NCI-H345 (cell line): ENCODE results near the gene SLC22A12.
"Not testable (repeated sequence)": the region's sequence is repeated elsewhere in the genome, so short reads cannot be mapped to it uniquely, and the experiment has no call there.

Experiments
- DNase-seq: peaks from one replicate; lab custom pipeline; 2025; lab: John Stamatoyannopoulos, UW

SLC22A12 gene

DNA sequence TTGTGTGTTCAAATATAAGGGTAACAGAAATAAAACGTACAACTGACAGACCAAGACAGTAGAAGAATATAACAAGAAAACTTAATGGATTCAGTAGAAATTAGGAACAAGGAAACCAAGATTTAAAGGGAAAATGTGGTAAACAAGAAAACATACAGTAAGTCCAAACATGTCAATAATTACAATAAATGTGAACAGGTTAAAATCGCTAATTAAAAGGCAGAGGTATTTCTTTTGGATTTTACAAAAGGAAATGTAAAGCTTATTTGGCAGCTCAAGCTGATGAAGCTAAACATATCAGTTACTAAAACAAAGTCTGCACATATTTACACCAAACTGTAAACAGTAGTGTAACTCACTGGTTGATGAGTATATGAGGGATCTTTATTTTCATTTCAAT is 2.3 kb upstream of the SLC22A12 start:
- no peak for DNase-seq

GRCh38 chr11:64591257-64592233 is 525 bp downstream of the SLC22A12 start:
- no peak for DNase-seq

GRCh38 chr11:64592234-64592615 is 1.2 kb downstream of the SLC22A12 start:
- DNase-seq: no peak

- DNase-seq: no peak
Observed at GRCh38 chr11:64592656-64593055, 1.6 kb downstream of the SLC22A12 start.

GRCh38 chr11:64593156-64594105 is 2.4 kb downstream of the SLC22A12 start:
- no peak for DNase-seq

- DNase-seq: no peak
Observed at GRCh38 chr11:64594159-64594939, 3.3 kb downstream of the SLC22A12 start.

GRCh38 chr11:64595922-64596321 is 4.9 kb downstream of the SLC22A12 start:
- DNase-seq: not testable (repeated sequence)

- DNase-seq: no peak
Observed at GRCh38 chr11:64597671-64598101, 6.7 kb downstream of the SLC22A12 start.

DNA sequence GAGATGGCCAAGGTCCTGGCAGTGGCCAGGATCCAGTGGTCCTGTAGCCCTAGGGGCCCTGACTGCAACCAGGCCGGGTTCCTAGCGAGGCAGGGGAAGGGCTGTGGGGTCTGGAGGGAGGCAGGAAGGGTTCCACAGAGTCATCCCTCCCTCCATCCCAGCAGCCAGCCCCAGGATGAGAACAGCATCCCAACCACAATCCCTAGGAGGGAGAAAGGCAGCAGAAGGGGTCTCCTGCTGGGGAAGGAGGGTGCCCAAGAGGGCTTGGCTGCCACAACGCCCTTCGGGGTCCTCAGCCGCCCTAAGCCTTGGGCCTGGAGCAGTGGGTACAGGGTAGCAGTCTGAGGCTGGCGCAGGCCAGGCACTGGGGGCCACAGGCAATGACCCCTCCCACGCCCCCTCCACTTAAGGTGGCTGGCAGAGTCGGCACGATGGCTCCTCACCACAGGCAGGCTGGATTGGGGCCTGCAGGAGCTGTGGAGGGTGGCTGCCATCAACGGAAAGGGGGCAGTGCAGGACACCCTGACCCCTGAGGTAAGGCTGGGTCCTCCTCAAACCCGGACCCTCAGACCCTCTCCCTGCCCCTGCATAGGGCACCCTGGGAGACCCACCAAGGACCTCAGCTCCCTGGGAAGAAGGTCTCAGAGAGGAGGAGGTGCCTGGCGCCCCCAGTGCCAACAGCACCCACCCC is 7.2 kb downstream of the SLC22A12 start:
- DNase-seq: no peak

- DNase-seq: no peak
Observed at GRCh38 chr11:64598797-64599697, 8.0 kb downstream of the SLC22A12 start.

- no peak for DNase-seq
Observed at GRCh38 chr11:64599698-64600211, 8.7 kb downstream of the SLC22A12 start.

GRCh38 chr11:64600281-64600992 is 9.4 kb downstream of the SLC22A12 start:
- no peak for DNase-seq

DNA sequence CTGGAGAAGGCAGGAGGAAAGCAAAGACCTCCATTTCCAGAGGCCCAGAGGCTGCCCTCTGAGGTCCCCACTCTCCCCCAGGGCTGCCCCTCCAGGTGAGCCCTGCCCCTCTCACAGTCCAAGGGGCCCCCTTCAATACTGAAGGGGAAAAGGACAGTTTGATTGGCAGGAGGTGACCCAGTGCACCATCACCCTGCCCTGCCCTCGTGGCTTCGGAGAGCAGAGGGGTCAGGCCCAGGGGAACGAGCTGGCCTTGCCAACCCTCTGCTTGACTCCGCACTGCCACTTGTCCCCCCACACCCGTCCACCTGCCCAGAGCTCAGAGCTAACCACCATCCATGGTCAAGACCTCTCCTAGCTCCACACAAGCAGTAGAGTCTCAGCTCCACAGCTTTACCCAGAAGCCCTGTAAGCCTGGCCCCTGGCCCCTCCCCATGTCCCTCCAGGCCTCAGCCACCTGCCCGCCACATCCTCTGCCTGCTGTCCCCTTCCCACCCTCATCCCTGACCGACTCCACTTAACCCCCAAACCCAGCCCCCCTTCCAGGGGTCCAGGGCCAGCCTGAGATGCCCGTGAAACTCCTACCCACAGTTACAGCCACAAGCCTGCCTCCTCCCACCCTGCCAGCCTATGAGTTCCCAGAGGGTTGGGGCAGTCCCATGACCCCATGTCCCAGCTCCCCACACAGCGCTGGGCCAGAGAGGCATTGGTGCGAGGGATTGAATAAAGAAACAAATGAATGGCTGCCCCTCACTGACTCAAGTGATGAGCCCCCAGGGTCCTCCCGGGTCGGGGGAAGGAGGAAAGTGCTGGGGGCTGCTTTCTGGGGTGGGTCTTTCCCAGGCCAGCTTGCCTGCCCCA is 10.8 kb downstream of the SLC22A12 start:
- no peak for DNase-seq

DNA sequence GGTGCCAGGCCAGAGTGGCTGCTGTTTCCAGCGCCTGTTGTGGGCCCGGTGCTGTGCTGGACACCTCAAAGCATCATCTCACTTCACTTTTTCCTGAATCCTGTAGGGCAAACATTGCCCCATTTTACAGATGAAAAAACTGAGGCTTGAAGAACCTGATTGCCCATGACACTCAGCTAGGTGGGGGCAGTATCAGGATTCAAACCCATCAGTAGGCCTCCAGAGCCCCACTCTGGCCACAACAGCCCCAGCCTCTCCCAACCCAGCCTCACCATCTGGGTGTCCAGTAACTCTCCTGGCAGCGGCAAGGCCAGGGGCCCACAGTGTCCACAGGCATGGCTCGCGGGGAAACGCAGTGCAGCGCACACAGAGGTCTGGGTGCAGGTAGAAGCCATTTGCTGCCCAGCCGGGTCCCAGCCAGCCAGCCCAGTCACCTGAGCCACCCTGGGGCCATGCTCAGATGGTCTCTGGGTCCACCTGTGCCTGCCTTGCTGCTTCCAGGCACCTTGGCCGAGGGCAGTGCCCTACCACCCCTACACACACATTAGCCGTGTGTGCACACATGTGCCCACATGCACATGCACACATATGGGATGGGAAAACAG is 11.5 kb downstream of the SLC22A12 start:
- no peak for DNase-seq

DNA sequence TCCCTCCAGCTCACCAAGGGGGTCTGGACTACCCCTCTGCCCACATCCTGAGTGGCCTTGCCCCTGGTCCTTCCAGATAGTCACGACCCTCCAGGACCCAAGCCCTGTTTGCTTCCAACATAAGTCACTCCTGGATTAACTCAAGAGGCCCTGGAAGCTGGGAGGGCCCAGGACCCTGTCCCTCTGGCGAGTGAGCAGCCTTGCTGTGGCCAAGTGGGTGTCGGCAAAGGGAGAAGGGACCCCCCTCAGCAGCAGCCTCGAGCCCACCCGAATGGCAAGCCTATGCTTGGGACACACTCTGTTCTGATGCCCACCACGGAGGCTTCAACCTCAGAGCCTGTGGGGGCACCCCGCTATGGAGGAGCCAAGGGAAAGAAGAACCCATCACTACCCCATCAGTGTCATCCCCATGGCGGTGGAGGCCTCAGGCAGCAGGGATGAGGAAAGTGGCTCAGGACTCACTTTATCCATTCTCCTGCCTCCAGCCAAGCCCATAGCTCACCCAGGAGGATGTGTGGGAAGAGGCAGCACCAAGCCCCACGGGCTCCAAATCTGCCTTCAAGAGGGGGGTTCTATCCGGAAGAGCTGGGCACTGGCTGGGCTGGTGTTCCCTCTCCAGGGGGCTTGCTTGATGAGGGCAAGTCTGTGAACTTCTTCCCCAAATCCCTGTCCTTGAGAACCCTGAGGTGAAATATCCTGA is 12.5 kb downstream of the SLC22A12 start:
- no peak for DNase-seq

DNA sequence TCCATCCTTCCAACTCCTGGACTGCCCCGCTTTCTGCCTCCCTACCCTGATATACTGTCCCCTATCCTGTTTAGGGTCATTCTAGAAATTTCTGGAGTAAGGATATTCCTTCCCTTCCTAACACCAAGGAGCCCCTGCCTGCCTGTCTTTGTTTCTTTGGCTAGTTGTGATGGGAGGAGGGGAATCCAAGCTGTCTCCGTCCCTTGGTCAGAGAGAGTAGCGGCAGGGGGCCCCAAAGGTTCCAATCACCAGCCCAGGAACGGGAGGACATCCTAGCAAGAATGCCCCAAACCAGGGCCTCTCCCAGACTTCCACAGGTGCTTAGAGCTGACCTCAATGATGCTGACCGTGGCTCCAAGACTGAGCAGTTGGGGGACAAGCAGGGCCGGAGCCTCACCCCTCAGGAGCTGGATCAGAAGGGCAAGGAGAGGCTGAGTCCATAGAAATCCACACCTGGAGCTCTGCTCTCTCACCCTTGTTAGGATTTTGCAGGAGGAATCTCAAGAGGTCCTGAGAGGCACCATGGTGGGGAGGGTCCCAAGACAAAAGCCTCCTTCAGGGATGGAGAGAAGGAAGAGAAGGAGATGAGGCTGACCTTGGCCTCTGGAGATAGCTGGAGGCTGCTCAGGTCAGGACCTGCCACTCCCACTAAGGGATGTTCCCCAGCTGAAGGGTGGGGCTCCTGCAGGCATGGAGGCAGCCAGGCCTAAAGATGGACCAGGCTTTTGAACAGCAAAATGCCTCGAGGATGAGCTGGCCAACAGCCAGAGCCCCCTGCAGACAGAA is 13.6 kb downstream of the SLC22A12 start:
- DNase-seq: no peak

GRCh38 chr11:64605244-64605560 is 14.2 kb downstream of the SLC22A12 start:
- DNase-seq: no peak
